HepG2 (cell line): ENCODE measurements around the gene MACROD2. TPM values are rescaled to one million over a fixed set of nuclear protein-coding genes. Genes with fewer than 3 reads are reported as not detected.

Experiments
- ATAC-seq: fragments of 200-7000 bp; cut with Tn5 transposase; 3 replicates; pipeline ENCODE4 v1.9.1; 2020; ENCODE audit warnings: mild to moderate bottlenecking, moderate library complexity
- BruUV-seq: library from RNA; stranded (reverse); fragments of 400-500 nt; replicated peaks from 2 replicates; lab custom pipeline; 2021; lab: Mats Ljungman, UMichigan
- CTCF ChIA-PET: fragments of 300-600 bp; formaldehyde crosslinking; extraction: SDS; loops from one replicate; lab custom pipeline; 2021; ENCODE audit warnings: low total read pairs, inconsistent platforms, low intra/inter-chr PET ratio; lab: Yijun Ruan, JAX
- POLR2A ChIA-PET: fragments of 350-600 bp; sonication (Branson Sonifier 250); formaldehyde crosslinking; loops from one replicate; lab custom pipeline; 2020; ENCODE audit warnings: antibody characterized with exemption, inconsistent platforms; lab: Yijun Ruan, JAX
- DNase-seq: peaks from one replicate; pipeline ENCODE4 v3.0.0-alpha.2; 2015; ENCODE audit warnings: low spot score
- FAIRE-seq: peaks from 3 replicates; lab custom pipeline; 2011; peaks lifted over from hg19 to GRCh38; lab: Jason Lieb, UNC
- H2AFZ ChIP-seq: one replicate; pipeline ENCODE4 v1.6.1; 2011; ENCODE audit warnings: low read length, inconsistent platforms
- H3K27ac ChIP-seq: fragments of 300-600 bp; 3 replicates; pipeline ENCODE4 v1.8.0; 2011; ENCODE audit warnings: mixed run types, mild to moderate bottlenecking, mixed read lengths, low read length, inconsistent platforms; ENCODE audit not compliant: insufficient read depth; ENCODE audit errors: extremely low read length
- H3K27me3 ChIP-seq, 2 experiments: fragments of 200-600 bp in 1 of 2; 2 replicates in 1 of 2; 3 replicates in 1 of 2; pipeline versions ENCODE4 v1.6.0 to v1.8.0; 2011; ENCODE audit warnings: low read length in 2 of 2, mild to moderate bottlenecking in 2 of 2, moderate library complexity in 2 of 2, inconsistent platforms in 1 of 2; ENCODE audit not compliant: insufficient read depth in 2 of 2, control insufficient read depth in 1 of 2
- H3K36me3 ChIP-seq, 2 experiments: fragments of 200-600 bp in 1 of 2; replicated peaks in 1 of 2; 2 replicates in 1 of 2; 3 replicates in 1 of 2; pipeline versions ENCODE4 v1.5.1 to v1.8.0; 2011; ENCODE audit warnings: low read length in 2 of 2, inconsistent platforms in 1 of 2; ENCODE audit not compliant: insufficient read depth in 2 of 2, control insufficient read depth in 1 of 2
- H3K4me1 ChIP-seq: 2 replicates; pipeline ENCODE4 v1.5.1; 2012; ENCODE audit warnings: low read length, inconsistent platforms; ENCODE audit not compliant: insufficient read depth
- H3K4me2 ChIP-seq: 2 replicates; pipeline ENCODE4 v1.6.0; 2011; ENCODE audit warnings: low read depth, low read length, inconsistent platforms
- H3K4me3 ChIP-seq, 3 experiments: fragments of 200-600 bp in 1 of 3; sonication (generic), shearing (Covaris generic) in 1 of 3; replicated peaks in 1 of 3; 2 replicates each; pipeline ENCODE4 v1.5.1; 2011 to 2016; ENCODE audit warnings: low read length in 3 of 3, inconsistent platforms in 2 of 3, low read depth in 2 of 3, mild to moderate bottlenecking in 2 of 3, control low read depth in 1 of 3, mixed read lengths in 1 of 3; ENCODE audit not compliant: insufficient read depth in 1 of 3
- H3K79me2 ChIP-seq: one replicate; pipeline ENCODE4 v1.6.1; 2011; ENCODE audit warnings: low read length, inconsistent platforms; ENCODE audit not compliant: insufficient read depth
- H3K9ac ChIP-seq: 2 replicates; pipeline ENCODE4 v1.6.0; 2011; ENCODE audit warnings: mild to moderate bottlenecking, low read depth, low read length, inconsistent platforms; ENCODE audit not compliant: insufficient read depth
- H3K9me3 ChIP-seq: 2 replicates; pipeline ENCODE4 v1.5.1; 2012; ENCODE audit warnings: mild to moderate bottlenecking, low read length
- H4K20me1 ChIP-seq: 2 replicates; pipeline ENCODE4 v1.6.0; 2011; ENCODE audit warnings: inconsistent platforms, mild to moderate bottlenecking, low read length, moderate library complexity; ENCODE audit not compliant: insufficient read depth
- ELK4 ChIP-seq: sonication (generic); formaldehyde crosslinking; IDR thresholded peaks from 2 replicates; pipeline ENCODE4 v1.9.0; 2021; ENCODE audit warnings: missing genetic modification reagents, borderline replicate concordance
- EZH2 ChIP-seq: conservative IDR thresholded peaks from 2 replicates; pipeline ENCODE4 v1.6.1; 2012; ENCODE audit warnings: mild to moderate bottlenecking, low read depth, low read length, moderate library complexity
- KLF16 ChIP-seq, 2 experiments: sonication (generic) in 1 of 2; formaldehyde crosslinking in 1 of 2; IDR thresholded peaks; 2 replicates each; pipeline versions ENCODE4 v1.6.1 to v1.8.0; 2016 to 2023; ENCODE audit warnings: missing genetic modification reagents in 2 of 2, missing compliant biosample characterization in 1 of 2
- MIXL1 ChIP-seq: IDR thresholded peaks from 2 replicates; pipeline ENCODE4 v1.6.1; 2016
- NRL ChIP-seq: sonication (generic); formaldehyde crosslinking; IDR thresholded peaks from 2 replicates; pipeline ENCODE4 v1.5.0; 2020; ENCODE audit warnings: missing genetic modification reagents, mild to moderate bottlenecking, moderate library complexity, borderline replicate concordance
- TAF15 ChIP-seq: fragments of 200-400 bp; formaldehyde crosslinking; IDR thresholded peaks from one replicate; pipeline ENCODE4 v1.6.1; 2018; ENCODE audit warnings: mild to moderate bottlenecking, low read depth, low read length; ENCODE audit not compliant: poor library complexity, severe bottlenecking
- TFDP1 ChIP-seq: IDR thresholded peaks from 2 replicates; pipeline ENCODE4 v1.6.1; 2016; ENCODE audit warnings: missing compliant biosample characterization, missing genetic modification reagents, borderline replicate concordance
- ZC3H4 ChIP-seq: sonication (generic); formaldehyde crosslinking; IDR thresholded peaks from 2 replicates; pipeline ENCODE4 v1.4.0; 2020; ENCODE audit warnings: missing genetic modification reagents, borderline replicate concordance
- ZFP91 ChIP-seq: sonication (generic); formaldehyde crosslinking; IDR thresholded peaks from 2 replicates; pipeline ENCODE4 v1.9.0; 2022; ENCODE audit warnings: missing genetic modification reagents, mild to moderate bottlenecking, borderline replicate concordance
- ZNF704 ChIP-seq: sonication (generic); formaldehyde crosslinking; IDR thresholded peaks from 2 replicates; pipeline ENCODE4 v1.8.1; 2023; ENCODE audit warnings: mild to moderate bottlenecking, inconsistent platforms, moderate library complexity, missing genetic modification reagents, borderline replicate concordance
- ZSCAN9 ChIP-seq: IDR thresholded peaks from 2 replicates; pipeline ENCODE4 v1.6.1; 2016; ENCODE audit warnings: borderline replicate concordance
- WGBS: methylation state at CpG from one replicate; pipeline ENCODE4 v1.1.6; 2017; ENCODE audit warnings: low lambda C conversion rate; 5-methylcytosine and 5-hydroxymethylcytosine counted together
- in situ Hi-C: cut with HindIII; loops from 2 replicates; pipeline ENCODE4 v1.10.0; 2017; ENCODE audit warnings: low pct_unique_long_range_greater_than_20kb; ENCODE audit not compliant: extremely low pct_ligation_motif_present
- intact Hi-C: fragments of 100-400 bp; cut with micrococcal nuclease; formaldehyde crosslinking; loops from one replicate; pipeline ENCODE4 v1.10.0; 2022; ENCODE audit not compliant: unreplicated experiment
- polyA plus RNA-seq, 8 experiments: library from polyadenylated mRNA; depleted of rRNA in 3 of 8; stranded (reverse) in 7 of 8; unstranded in 1 of 8; fragments of >200 nt; fragmentation: Illumina TruSeq in 4 of 8; extraction: Trizol in 4 of 8; gene quantifications; 2 replicates each; pipeline versions ENCODE4 v1.2.1 to v1.2.3, GENCODE V29; 2011 to 2016; ENCODE audit warnings: low read depth in 4 of 8, missing spikeins in 1 of 8, mixed read lengths in 1 of 8; ENCODE audit not compliant: insufficient read depth in 1 of 8
- total RNA-seq, 5 experiments: library from RNA; depleted of rRNA; stranded (reverse); fragments of >200 nt; fragmentation: Illumina TruSeq; extraction: Trizol; gene quantifications; 2 replicates each; pipeline ENCODE4 v1.2.3, GENCODE V29; 2016; ENCODE audit warnings: low read depth in 1 of 5

MACROD2 gene
- total and polyA plus RNA-seq, 2 of the 13 experiments (the other 11 are each of a cell fraction or from before 2014, with no cell fraction given), result 0.13 to 0.51 TPM

- Histone ChIP-seq H3K9ac (no peak overlapping the region), H3K36me3 (no peaks in the 10 kb centered on the region), H3K4me1 (no peaks in the 10 kb centered on the region), H3K27ac (no peak overlapping the region), H3K4me3 (no peak overlapping the region), H3K27me3 (no peaks in the 10 kb centered on the region), H4K20me1 (no peaks in the 10 kb centered on the region), H3K9me3 (no peaks in the 10 kb centered on the region), H2AFZ (no peak overlapping the region), H3K4me2 (no peak overlapping the region), H3K79me2 (no peaks in the 10 kb centered on the region)
- in situ Hi-C loops, result no loop called here
- ATAC-seq (no peak), FAIRE-seq (no peak), DNase-seq (no peak)
- CTCF ChIA-PET, result no interaction called here
- intact Hi-C loops, result no loop called here
- POLR2A ChIA-PET, result no interaction called here
- 5% methylated on average over 1 of the region's 1 CpG for WGBS
- BruUV-seq, result no TSS peak
- TF ChIP-seq ZC3H4 (CRISPR knock-in tag) (no peak), TFDP1 (CRISPR knock-in tag) (no peak), NRL (no peak), ELK4 (CRISPR knock-in tag) (no peak), EZH2 (no peak), ZSCAN9 (CRISPR knock-in tag) (no peak), TAF15 (no peak), ZFP91 (CRISPR knock-in tag) (no peak), KLF16 (CRISPR knock-in tag; IDR thresholded peaks at IDR 0.05) (no peak), MIXL1 (CRISPR knock-in tag) (no peak), ZNF704 (CRISPR knock-in tag) (no peak)
Measured at GRCh38 chr20:14208956-14209355, 213.6 kb downstream of the MACROD2 start.
